ENCODE data around the gene ELAVL3.
"Not testable (repeated sequence)": the region's sequence is repeated elsewhere in the genome, so short reads cannot be mapped to it uniquely, and the experiment has no call there.

ELAVL3 gene

GRCh38 chr19:11475861-11476260, 5.0 kb downstream of the ELAVL3 start:
- Histone ChIP-seq H3K27me3 (ENCODE audit: insufficient read depth, low read length, poor library complexity, severe bottlenecking) (no peaks in the 10 kb centered on the region), H3K4me1 (ENCODE audit: insufficient read depth, low read length, poor library complexity, severe bottlenecking) (no peaks in the 10 kb centered on the region), H3K9me3 (ENCODE audit: insufficient read depth, low read depth, low read length) (no peaks in the 10 kb centered on the region)

DNA sequence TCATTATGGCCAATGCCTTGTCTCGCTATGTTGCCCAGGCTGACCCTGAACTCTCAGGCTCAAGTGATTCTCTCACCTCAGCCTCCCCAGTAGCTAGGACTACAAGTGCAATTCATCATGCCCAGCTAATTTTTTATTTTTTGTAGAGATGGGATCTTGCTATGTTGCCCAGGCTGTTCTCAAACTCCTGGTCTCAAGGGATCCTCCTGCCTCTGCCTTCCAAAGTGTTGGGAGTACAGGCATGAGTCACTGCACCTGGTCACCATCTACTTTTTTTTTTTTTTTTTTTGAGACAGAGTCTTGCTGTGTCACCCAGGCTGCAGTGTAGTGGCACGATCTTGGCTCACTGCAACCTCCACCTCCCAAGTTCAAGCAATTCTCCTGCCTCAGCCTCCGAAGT, 5.5 kb downstream of the ELAVL3 start:
- H3K4me1 ChIP-seq (ENCODE audit: insufficient read depth, low read length, poor library complexity, severe bottlenecking); H3K36me3 ChIP-seq (ENCODE audit: insufficient read depth, low read length); H4K20me1 ChIP-seq (ENCODE audit: insufficient read depth, low read length, poor library complexity, severe bottlenecking); H3F3A ChIP-seq (ENCODE audit: low read depth); H3K4me3 ChIP-seq (ENCODE audit: low read length, poor library complexity, severe bottlenecking); H3K9me3 ChIP-seq (ENCODE audit: insufficient read depth, low read depth, low read length); H3K9ac ChIP-seq (ENCODE audit: low read depth, low read length, poor library complexity, severe bottlenecking); H3K27me3 ChIP-seq (ENCODE audit: insufficient read depth, low read length, poor library complexity, severe bottlenecking); H3K79me2 ChIP-seq (ENCODE audit: insufficient read depth, low read length); H2AFZ ChIP-seq (ENCODE audit: low read length); H3K9me2 ChIP-seq (replicated peaks; ENCODE audit: low read depth, low read length); H3K4me2 ChIP-seq (ENCODE audit: low read depth, low read length, poor library complexity, severe bottlenecking): not testable (repeated sequence)

More at GRCh38 chr19:11475861-11476260, 5.0 kb downstream of the ELAVL3 start:
- no peaks in the 10 kb centered on the region for H3K36me3 ChIP-seq (ENCODE audit: insufficient read depth, low read length)
- TF ChIP-seq CTCF (conservative IDR thresholded peaks at IDR 0.05; ENCODE audit: low read length), result no peak
- no peak for TF ChIP-seq EZH2phosphoT487 (IDR thresholded peaks at IDR 0.05; ENCODE audit: borderline replicate concordance)
- H3K9ac ChIP-seq (ENCODE audit: low read depth, low read length, poor library complexity, severe bottlenecking), result no peak overlapping the region
- H2AFZ ChIP-seq (ENCODE audit: low read length), result no peak overlapping the region
- H3K4me2 ChIP-seq (ENCODE audit: low read depth, low read length, poor library complexity, severe bottlenecking), result no peak overlapping the region
- H4K20me1 ChIP-seq (ENCODE audit: insufficient read depth, low read length, poor library complexity, severe bottlenecking), result no peaks in the 10 kb centered on the region
- H3F3A ChIP-seq (ENCODE audit: low read depth), result no peaks in the 10 kb centered on the region
- no peaks in the 10 kb centered on the region for H3K9me2 ChIP-seq (replicated peaks; ENCODE audit: low read depth, low read length)
- no peak overlapping the region for H3K4me3 ChIP-seq (ENCODE audit: low read length, poor library complexity, severe bottlenecking)
- no peaks in the 10 kb centered on the region for H3K79me2 ChIP-seq (ENCODE audit: insufficient read depth, low read length)

DNA sequence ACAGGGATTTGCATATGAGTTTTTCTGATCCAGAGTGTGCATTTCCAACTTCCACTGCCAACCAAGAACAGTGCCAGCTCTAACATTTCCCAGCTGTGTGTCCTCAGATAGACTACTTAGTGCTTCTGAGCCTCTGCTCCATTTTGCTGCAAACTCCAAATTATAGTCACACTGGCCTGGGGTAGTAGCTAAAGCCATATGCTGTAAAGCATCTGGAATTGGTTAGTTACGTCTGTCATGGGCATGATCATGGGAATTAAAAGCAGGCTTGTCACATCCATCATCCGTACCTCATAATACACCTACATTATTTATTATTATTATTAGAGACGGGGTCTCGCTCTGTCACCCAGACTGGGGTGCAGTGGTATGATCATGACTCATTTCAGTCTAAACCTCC, 7.1 kb downstream of the ELAVL3 start:
- Histone ChIP-seq H2AFZ (ENCODE audit: low read length) (no peak overlapping the region), H3F3A (ENCODE audit: low read depth) (no peaks in the 10 kb centered on the region), H3K27me3 (ENCODE audit: insufficient read depth, low read length, poor library complexity, severe bottlenecking) (no peaks in the 10 kb centered on the region), H3K36me3 (ENCODE audit: insufficient read depth, low read length) (no peaks in the 10 kb centered on the region), H4K20me1 (ENCODE audit: insufficient read depth, low read length, poor library complexity, severe bottlenecking) (no peaks in the 10 kb centered on the region), H3K9me2 (replicated peaks; ENCODE audit: low read depth, low read length) (no peaks in the 10 kb centered on the region), H3K4me2 (ENCODE audit: low read depth, low read length, poor library complexity, severe bottlenecking) (no peak overlapping the region), H3K4me3 (ENCODE audit: low read length, poor library complexity, severe bottlenecking) (no peak overlapping the region), H3K4me1 (ENCODE audit: insufficient read depth, low read length, poor library complexity, severe bottlenecking) (no peaks in the 10 kb centered on the region), H3K9ac (ENCODE audit: low read depth, low read length, poor library complexity, severe bottlenecking) (no peak overlapping the region), H3K79me2 (ENCODE audit: insufficient read depth, low read length) (no peaks in the 10 kb centered on the region), H3K9me3 (ENCODE audit: insufficient read depth, low read depth, low read length) (no peaks in the 10 kb centered on the region)
- TF ChIP-seq EZH2phosphoT487 (IDR thresholded peaks at IDR 0.05; ENCODE audit: borderline replicate concordance) (no peak), CTCF (conservative IDR thresholded peaks at IDR 0.05; ENCODE audit: low read length) (no peak)

GRCh38 chr19:11468266-11468845, 12.5 kb downstream of the ELAVL3 start:
- not testable (repeated sequence) for H3K79me2 ChIP-seq (ENCODE audit: insufficient read depth, low read length); H2AFZ ChIP-seq (ENCODE audit: low read length); H3K9ac ChIP-seq (ENCODE audit: low read depth, low read length, poor library complexity, severe bottlenecking); H4K20me1 ChIP-seq (ENCODE audit: insufficient read depth, low read length, poor library complexity, severe bottlenecking); H3K4me1 ChIP-seq (ENCODE audit: insufficient read depth, low read length, poor library complexity, severe bottlenecking); H3K9me2 ChIP-seq (replicated peaks; ENCODE audit: low read depth, low read length); H3K9me3 ChIP-seq (ENCODE audit: insufficient read depth, low read depth, low read length); H3K27me3 ChIP-seq (ENCODE audit: insufficient read depth, low read length, poor library complexity, severe bottlenecking); H3F3A ChIP-seq (ENCODE audit: low read depth); H3K36me3 ChIP-seq (ENCODE audit: insufficient read depth, low read length); H3K4me2 ChIP-seq (ENCODE audit: low read depth, low read length, poor library complexity, severe bottlenecking); H3K4me3 ChIP-seq (ENCODE audit: low read length, poor library complexity, severe bottlenecking)

All from Loucy (cell line).